Effector memory CD8-positive, alpha-beta T cell (primary cell): Measurements from ENCODE around the gene LRPAP1.

Experiments
- ATAC-seq: fragments of 150-1000 bp; cut with Tn5 transposase; replicated peaks from 2 replicates; pipeline ENCODE4 v1.10.0; 2021; ENCODE audit warnings: mild to moderate bottlenecking, moderate library complexity
- DNase-seq, 3 experiments: peaks; one replicate each; pipeline ENCODE4 v3.0.0; 2021
- H3K27ac Mint-ChIP-seq, 2 donors: one replicate each; pipeline ENCODE4 v1.8.0; 2022; ENCODE audit warnings: mild to moderate bottlenecking in 2 of 2, mixed read lengths in 2 of 2, moderate library complexity in 2 of 2
- H3K27me3 Mint-ChIP-seq, 2 donors: one replicate each; pipeline ENCODE4 v1.8.0; 2022; ENCODE audit warnings: mixed read lengths in 2 of 2
- H3K36me3 Mint-ChIP-seq: one replicate; pipeline ENCODE4 v1.8.0; 2022; ENCODE audit warnings: mild to moderate bottlenecking, moderate library complexity, mixed read lengths; ENCODE audit not compliant: insufficient read depth
- H3K4me1 Mint-ChIP-seq, 2 donors: one replicate each; pipeline ENCODE4 v1.8.0; 2022; ENCODE audit warnings: low read depth in 2 of 2, mixed read lengths in 2 of 2
- H3K4me3 Mint-ChIP-seq, 2 donors: one replicate each; pipeline ENCODE4 v1.8.0; 2022; ENCODE audit warnings: mild to moderate bottlenecking in 2 of 2, mixed read lengths in 2 of 2, moderate library complexity in 2 of 2
- H3K9me3 Mint-ChIP-seq, 2 donors: one replicate each; pipeline ENCODE4 v1.8.0; 2022; ENCODE audit warnings: mixed read lengths in 2 of 2

Gene LRPAP1

DNA sequence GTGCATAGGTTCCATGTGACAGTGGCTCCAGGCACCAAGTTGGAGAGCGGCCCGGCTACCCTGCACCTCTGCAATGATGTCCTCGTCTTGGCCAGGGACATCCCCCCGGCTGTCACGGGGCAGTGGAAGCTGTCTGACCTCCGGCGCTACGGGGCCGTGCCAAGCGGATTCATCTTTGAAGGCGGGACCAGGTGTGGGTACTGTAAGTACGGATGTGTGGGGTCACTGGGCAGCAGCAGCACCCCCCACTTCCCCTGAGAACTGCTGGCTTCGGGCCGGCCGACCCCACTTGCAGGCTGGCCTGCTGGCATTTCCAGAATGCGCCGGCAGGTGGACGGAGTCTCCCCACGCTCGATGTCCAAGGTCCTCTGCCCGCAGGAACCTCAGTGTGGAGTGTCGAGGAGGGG, 55.9 kb downstream of the LRPAP1 start:
- H3K27ac Mint-ChIP-seq, result no peak overlapping the region
- DNase-seq (no peak), ATAC-seq (no peak)
- peaks cover 0 to 10% of the 10 kb centered on the region in 2 donors for H3K4me1 Mint-ChIP-seq
- H3K4me3 Mint-ChIP-seq, result no peak overlapping the region
- no peaks in the 10 kb centered on the region for H3K36me3 Mint-ChIP-seq
- H3K27me3 Mint-ChIP-seq, result peaks cover 18 to 30% of the 10 kb centered on the region in 2 donors
- no peaks in the 10 kb centered on the region for H3K9me3 Mint-ChIP-seq

DNA sequence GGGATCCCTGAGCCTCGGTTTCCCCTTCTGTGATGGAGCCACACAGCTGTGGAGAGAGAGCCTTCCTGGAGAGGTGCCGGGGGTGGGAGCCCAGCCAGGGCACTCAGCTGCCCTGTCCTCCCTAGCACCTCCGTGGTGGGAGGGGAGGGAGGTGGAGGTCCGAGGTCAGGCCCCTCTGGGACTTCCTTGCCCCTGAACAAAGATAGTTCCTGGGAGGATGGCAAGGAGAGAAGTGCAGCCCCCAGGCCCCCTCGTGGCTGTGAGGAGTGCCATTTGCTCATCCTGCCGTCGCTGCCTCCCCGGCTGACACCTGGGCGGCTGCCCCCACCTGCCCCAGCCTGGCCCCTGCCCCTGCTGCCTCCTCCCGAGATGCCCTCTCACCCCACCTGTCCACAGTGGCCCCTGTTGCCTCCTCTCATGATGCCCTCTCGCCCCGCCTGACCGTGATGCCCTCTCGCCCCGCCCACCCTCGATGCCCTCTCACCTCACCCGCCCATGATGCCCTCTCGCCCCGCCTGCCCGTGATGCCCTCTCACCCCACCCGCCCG, 56.4 kb downstream of the LRPAP1 start:
- DNase-seq (no peak), ATAC-seq (no peak)
- Mint-ChIP-seq H3K27ac (no peak overlapping the region), H3K4me3 (no peak overlapping the region), H3K4me1 (peaks cover 0 to 7% of the 10 kb centered on the region in 2 donors), H3K27me3 (peaks cover 13 to 25% of the 10 kb centered on the region in 2 donors), H3K36me3 (no peaks in the 10 kb centered on the region), H3K9me3 (no peaks in the 10 kb centered on the region)

GRCh38 chr4:3475041-3475712, 57.0 kb downstream of the LRPAP1 start:
- Mint-ChIP-seq H3K9me3 (no peaks in the 10 kb centered on the region), H3K36me3 (no peaks in the 10 kb centered on the region), H3K27me3 (peaks cover 8 to 19% of the 10 kb centered on the region in 2 donors), H3K27ac (no peak overlapping the region), H3K4me3 (no peak overlapping the region), H3K4me1 (peaks cover 0 to 3% of the 10 kb centered on the region in 2 donors)
- DNase-seq, result no peak
- no peak for ATAC-seq

GRCh38 chr4:3473996-3474765, 58.0 kb downstream of the LRPAP1 start:
- Mint-ChIP-seq H3K27ac (no peak overlapping the region), H3K9me3 (no peaks in the 10 kb centered on the region), H3K4me1 (no peaks in the 10 kb centered on the region), H3K4me3 (no peak overlapping the region), H3K27me3 (peaks cover 8 to 10% of the 10 kb centered on the region in 2 donors), H3K36me3 (no peaks in the 10 kb centered on the region)
- DNase-seq (no peak), ATAC-seq (no peak)

GRCh38 chr4:3473181-3473950, 58.9 kb downstream of the LRPAP1 start:
- ATAC-seq, result no peak
- H3K27me3 Mint-ChIP-seq, result peaks cover 8 to 10% of the 10 kb centered on the region in 2 donors

DNA sequence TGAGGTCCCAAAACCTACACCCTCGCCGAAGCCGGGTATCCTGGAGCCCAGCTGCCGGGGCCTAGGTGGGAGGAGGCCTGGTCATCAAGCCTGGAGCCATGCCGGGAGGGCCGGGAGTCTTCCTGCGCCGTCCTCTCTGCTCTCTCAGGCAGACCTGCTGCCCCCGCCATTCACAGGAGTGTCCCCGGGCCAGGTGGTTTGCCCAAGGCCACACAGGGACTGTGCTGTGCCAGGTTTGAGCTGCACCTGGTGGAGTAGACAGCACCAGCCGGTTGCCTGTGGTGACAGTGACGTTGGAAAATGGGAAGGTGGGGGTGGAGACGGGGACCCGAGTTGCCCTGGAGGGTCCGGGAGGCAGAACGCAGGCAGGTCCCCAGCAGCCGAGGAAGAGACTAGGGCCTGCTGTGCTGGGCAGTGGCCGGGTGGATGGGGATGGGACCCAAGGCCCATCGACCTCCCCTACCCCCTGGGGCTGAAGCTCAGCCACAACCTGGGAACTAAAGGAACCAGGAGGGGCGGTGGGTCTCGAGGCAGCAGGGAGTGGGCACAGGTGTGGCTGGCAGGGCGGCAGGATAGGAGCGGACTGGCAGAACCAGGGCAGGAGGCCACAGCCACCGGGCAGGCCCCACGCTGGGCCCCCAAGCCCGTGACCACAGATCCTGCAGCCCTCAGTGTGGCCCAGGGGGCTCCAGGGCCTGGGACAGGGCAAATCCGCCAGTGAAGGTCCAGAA, 59.6 kb downstream of the LRPAP1 start:
- Mint-ChIP-seq H3K4me1 (no peaks in the 10 kb centered on the region), H3K27ac (no peak overlapping the region), H3K27me3 (peaks cover 8 to 10% of the 10 kb centered on the region in 2 donors), H3K36me3 (no peaks in the 10 kb centered on the region), H3K4me3 (no peak overlapping the region), H3K9me3 (no peaks in the 10 kb centered on the region)
- DNase-seq (no peak), ATAC-seq (no peak)

More at GRCh38 chr4:3473181-3473950, 58.9 kb downstream of the LRPAP1 start:
- Mint-ChIP-seq H3K36me3 (no peaks in the 10 kb centered on the region), H3K27ac (no peak overlapping the region), H3K4me3 (no peak overlapping the region), H3K4me1 (no peaks in the 10 kb centered on the region), H3K9me3 (no peaks in the 10 kb centered on the region)
- no peak for DNase-seq

- DNase-seq, result no peak
- Mint-ChIP-seq H3K9me3 (no peaks in the 10 kb centered on the region), H3K4me3 (no peak overlapping the region)
Observed at GRCh38 chr4:3471886-3472285, 60.3 kb downstream of the LRPAP1 start.

GRCh38 chr4:3471098-3471760, 61.0 kb downstream of the LRPAP1 start:
- no peak for ATAC-seq
- no peaks in the 10 kb centered on the region for H3K9me3 Mint-ChIP-seq
- no peaks in the 10 kb centered on the region for H3K36me3 Mint-ChIP-seq
- no peaks in the 10 kb centered on the region for H3K4me1 Mint-ChIP-seq
- no peak overlapping the region for H3K27ac Mint-ChIP-seq
- H3K27me3 Mint-ChIP-seq, result peaks cover under 1% of the 10 kb centered on the region in 2 donors
- H3K4me3 Mint-ChIP-seq, result no peak overlapping the region
- DNase-seq, result no peak

More at GRCh38 chr4:3471886-3472285, 60.3 kb downstream of the LRPAP1 start:
- H3K27ac Mint-ChIP-seq, result no peak overlapping the region
- no peaks in the 10 kb centered on the region for H3K4me1 Mint-ChIP-seq
- H3K36me3 Mint-ChIP-seq, result no peaks in the 10 kb centered on the region
- H3K27me3 Mint-ChIP-seq, result peaks cover 7% of the 10 kb centered on the region in 2 donors
- ATAC-seq, result no peak

DNA sequence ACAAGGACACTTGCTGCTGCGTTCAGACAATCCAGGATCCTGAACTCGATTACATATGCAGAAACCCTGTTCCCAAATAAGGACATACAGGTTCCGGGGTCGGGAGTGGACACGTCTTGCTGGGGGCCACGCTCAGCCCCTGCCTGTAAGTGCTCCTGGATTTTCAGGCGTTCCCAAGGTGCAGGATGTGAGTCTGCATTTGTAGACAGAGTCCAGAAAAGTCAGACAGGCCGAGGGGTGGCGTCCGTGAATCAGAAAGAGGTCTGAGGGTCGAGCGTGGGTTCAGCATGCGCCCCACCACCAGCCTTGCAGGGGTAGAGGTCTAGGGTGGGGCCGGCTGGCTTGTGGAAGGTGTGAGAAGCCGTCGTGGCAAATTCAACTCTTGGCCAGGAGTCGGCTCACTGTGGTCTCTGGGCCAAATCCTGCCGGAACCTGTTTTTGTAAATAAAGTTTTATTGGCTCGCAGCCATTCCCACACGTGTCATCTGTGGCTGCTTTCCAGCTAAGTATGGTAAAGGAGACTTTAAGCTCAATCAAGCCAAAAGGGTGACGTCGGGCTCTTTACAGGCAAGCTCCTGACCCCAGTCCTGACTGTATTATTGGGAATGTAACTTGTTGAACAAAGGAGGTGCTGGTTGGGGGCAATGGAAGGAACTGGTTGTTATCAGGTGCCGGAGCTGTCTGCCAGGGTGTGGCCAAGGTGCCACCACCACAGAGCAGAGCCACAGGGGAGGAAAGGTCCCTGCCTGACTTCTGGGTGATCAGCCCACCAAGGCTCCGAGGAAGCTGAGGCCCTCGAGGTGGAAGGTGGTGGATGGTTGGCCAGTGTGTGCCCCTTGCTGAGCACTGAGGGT, 61.8 kb downstream of the LRPAP1 start:
- ATAC-seq (no peak), DNase-seq (no peak)
- Mint-ChIP-seq H3K36me3 (no peaks in the 10 kb centered on the region), H3K9me3 (no peaks in the 10 kb centered on the region), H3K27me3 (peaks cover 2 to 5% of the 10 kb centered on the region in 2 donors), H3K27ac (no peak overlapping the region), H3K4me3 (no peak overlapping the region), H3K4me1 (no peaks in the 10 kb centered on the region)

DNA sequence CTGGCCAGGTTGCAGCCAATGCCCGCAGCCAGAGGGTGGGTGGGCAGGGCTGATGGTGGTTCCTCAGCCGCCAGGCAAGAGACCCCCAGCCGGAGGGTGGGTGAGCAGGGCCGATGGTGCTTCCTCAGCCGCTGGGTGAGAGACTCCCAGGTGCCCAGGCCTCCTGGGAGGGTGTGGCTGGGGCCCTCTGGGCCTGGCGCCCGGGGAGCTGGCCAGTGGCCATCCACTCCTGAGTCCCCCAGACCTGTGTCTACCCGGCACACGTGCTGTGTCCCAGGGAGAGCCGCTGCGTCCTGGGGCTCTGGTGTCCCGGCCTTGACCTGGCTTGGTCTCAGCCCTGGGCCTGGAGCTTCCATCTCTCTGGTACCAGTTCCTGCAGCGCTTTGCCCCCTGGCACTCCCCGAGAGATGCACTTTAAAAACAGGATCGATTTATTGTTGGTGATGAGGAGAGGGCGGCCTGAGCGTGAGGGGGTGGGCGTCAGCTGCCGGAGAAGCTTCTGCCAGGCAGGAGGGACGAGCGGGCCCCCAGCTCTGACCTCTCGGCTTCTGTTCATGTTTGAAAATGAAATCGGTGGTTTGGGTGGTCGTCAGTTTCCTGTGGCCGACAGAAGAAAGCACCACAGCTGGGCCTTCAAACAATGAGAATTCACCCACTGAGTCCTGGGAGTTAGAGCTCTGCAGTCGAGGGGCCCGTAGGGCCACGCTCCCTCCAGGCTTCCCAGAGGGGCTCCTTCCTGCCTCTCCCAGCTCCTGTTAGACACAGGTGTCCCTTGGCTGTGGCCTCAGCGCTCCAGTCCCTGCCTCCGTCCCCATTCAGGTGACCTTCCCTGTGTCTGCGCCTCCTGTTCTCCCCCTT, 62.6 kb downstream of the LRPAP1 start:
- no peak overlapping the region for H3K4me3 Mint-ChIP-seq
- DNase-seq, result no peak

GRCh38 chr4:3468804-3469203, 63.4 kb downstream of the LRPAP1 start:
- no peak for ATAC-seq
- Mint-ChIP-seq H3K4me3 (no peak overlapping the region), H3K27ac (no peak overlapping the region), H3K4me1 (no peaks in the 10 kb centered on the region), H3K36me3 (no peaks in the 10 kb centered on the region), H3K27me3 (peaks cover 15 to 19% of the 10 kb centered on the region in 2 donors), H3K9me3 (no peaks in the 10 kb centered on the region)
- no peak for DNase-seq

More for the DNA sequence above, 62.6 kb downstream of the LRPAP1 start:
- Mint-ChIP-seq H3K9me3 (no peaks in the 10 kb centered on the region), H3K27ac (no peak overlapping the region), H3K4me1 (no peaks in the 10 kb centered on the region), H3K27me3 (peaks cover 10 to 13% of the 10 kb centered on the region in 2 donors), H3K36me3 (no peaks in the 10 kb centered on the region)
- no peak for ATAC-seq
